Panc1 (cell line): ENCODE results near the gene POLD2.

ENCODE experiments used
- POLR2AphosphoS5 ChIP-seq: IDR thresholded peaks from 2 replicates; pipeline ENCODE4 v1.6.1; 2012; ENCODE audit warnings: mild to moderate bottlenecking, low read depth, low read length, moderate library complexity
- SIN3A ChIP-seq: IDR thresholded peaks from 2 replicates; pipeline ENCODE4 v1.6.1; 2012; ENCODE audit warnings: low read depth, mild to moderate bottlenecking, low read length, moderate library complexity, borderline replicate concordance; ENCODE audit not compliant: insufficient read depth
- TCF7L2 ChIP-seq: IDR thresholded peaks from 2 replicates; pipeline ENCODE4 v1.6.1; 2011; ENCODE audit warnings: mild to moderate bottlenecking, low read depth, low read length, inconsistent platforms
- TF ChIP-seq, protein P1 (sequence below): fragments of 450-650 bp; IDR thresholded peaks from 2 replicates; pipeline ENCODE4 v1.5.1; 2017; ENCODE audit warnings: mild to moderate bottlenecking
- TF ChIP-seq, protein P2 (sequence below), 2 experiments: IDR thresholded peaks; 2 replicates each; pipeline ENCODE4 v1.6.1; 2011 to 2012; ENCODE audit warnings: low read depth in 2 of 2, control low read depth in 1 of 2, low read length in 1 of 2, mild to moderate bottlenecking in 1 of 2, moderate library complexity in 1 of 2; ENCODE audit not compliant: insufficient read depth in 1 of 2

GRCh38 chr7:44077061-44077460 lies 46.3 kb downstream of the POLD2 start:
- TF ChIP-seq, protein P1, sequence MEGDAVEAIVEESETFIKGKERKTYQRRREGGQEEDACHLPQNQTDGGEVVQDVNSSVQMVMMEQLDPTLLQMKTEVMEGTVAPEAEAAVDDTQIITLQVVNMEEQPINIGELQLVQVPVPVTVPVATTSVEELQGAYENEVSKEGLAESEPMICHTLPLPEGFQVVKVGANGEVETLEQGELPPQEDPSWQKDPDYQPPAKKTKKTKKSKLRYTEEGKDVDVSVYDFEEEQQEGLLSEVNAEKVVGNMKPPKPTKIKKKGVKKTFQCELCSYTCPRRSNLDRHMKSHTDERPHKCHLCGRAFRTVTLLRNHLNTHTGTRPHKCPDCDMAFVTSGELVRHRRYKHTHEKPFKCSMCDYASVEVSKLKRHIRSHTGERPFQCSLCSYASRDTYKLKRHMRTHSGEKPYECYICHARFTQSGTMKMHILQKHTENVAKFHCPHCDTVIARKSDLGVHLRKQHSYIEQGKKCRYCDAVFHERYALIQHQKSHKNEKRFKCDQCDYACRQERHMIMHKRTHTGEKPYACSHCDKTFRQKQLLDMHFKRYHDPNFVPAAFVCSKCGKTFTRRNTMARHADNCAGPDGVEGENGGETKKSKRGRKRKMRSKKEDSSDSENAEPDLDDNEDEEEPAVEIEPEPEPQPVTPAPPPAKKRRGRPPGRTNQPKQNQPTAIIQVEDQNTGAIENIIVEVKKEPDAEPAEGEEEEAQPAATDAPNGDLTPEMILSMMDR: no peak
- no peak for TF ChIP-seq POLR2AphosphoS5
- no peak for TF ChIP-seq TCF7L2
- no peak for TF ChIP-seq SIN3A
- TF ChIP-seq, protein P2, sequence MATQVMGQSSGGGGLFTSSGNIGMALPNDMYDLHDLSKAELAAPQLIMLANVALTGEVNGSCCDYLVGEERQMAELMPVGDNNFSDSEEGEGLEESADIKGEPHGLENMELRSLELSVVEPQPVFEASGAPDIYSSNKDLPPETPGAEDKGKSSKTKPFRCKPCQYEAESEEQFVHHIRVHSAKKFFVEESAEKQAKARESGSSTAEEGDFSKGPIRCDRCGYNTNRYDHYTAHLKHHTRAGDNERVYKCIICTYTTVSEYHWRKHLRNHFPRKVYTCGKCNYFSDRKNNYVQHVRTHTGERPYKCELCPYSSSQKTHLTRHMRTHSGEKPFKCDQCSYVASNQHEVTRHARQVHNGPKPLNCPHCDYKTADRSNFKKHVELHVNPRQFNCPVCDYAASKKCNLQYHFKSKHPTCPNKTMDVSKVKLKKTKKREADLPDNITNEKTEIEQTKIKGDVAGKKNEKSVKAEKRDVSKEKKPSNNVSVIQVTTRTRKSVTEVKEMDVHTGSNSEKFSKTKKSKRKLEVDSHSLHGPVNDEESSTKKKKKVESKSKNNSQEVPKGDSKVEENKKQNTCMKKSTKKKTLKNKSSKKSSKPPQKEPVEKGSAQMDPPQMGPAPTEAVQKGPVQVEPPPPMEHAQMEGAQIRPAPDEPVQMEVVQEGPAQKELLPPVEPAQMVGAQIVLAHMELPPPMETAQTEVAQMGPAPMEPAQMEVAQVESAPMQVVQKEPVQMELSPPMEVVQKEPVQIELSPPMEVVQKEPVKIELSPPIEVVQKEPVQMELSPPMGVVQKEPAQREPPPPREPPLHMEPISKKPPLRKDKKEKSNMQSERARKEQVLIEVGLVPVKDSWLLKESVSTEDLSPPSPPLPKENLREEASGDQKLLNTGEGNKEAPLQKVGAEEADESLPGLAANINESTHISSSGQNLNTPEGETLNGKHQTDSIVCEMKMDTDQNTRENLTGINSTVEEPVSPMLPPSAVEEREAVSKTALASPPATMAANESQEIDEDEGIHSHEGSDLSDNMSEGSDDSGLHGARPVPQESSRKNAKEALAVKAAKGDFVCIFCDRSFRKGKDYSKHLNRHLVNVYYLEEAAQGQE (IDR thresholded peaks at IDR 0.05; ENCODE audit: insufficient read depth in 1 of 2, low read depth in 2 of 2, low read length in 1 of 2): no peak
